ENCODE data around the gene DUOXA1. TPM values are rescaled to one million over a fixed set of nuclear protein-coding genes. Genes with fewer than 3 reads are reported as not detected.

Gene DUOXA1
- total RNA-seq, 3 donors from 2014 or later, result 0.08 to 0.58 (median 0.24) TPM

DNA sequence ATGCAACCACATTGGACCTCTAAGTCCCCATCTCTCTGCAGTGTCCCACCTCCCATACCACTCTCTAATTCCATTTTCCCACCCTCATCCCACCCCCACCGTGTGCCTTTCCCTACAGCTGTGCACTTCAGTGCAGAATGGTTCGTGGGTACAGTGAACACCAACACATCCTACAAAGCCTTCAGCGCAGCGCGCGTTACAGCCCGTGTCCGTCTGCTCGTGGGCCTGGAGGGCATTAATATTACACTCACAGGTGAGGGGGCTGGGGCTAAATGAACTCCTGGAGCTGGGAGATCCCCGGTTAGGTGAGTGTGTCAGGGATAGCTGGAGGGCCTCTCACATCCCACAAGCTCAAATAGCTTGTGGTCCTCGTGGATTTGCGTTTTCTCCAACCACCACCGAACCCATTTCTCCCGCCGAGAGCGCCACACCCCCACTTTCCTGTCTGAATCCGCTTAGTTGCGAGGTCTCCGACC, 13.6 kb downstream of the DUOXA1 start:
- no peaks in the 10 kb centered on the region for H3K36me3 Mint-ChIP-seq (ENCODE audit: insufficient read depth)
- DNase-seq (no peak), ATAC-seq (no peak)
- H3K4me1 Mint-ChIP-seq (ENCODE audit: low read depth), result peaks cover 47% of the 10 kb centered on the region
- peak overlapping the region; percentile 51 for H3K4me3 Mint-ChIP-seq
- H3K27me3 Mint-ChIP-seq (ENCODE audit: low read depth), result peaks cover 83% of the 10 kb centered on the region
- H3K9me3 Mint-ChIP-seq, result no peaks in the 10 kb centered on the region

DNA sequence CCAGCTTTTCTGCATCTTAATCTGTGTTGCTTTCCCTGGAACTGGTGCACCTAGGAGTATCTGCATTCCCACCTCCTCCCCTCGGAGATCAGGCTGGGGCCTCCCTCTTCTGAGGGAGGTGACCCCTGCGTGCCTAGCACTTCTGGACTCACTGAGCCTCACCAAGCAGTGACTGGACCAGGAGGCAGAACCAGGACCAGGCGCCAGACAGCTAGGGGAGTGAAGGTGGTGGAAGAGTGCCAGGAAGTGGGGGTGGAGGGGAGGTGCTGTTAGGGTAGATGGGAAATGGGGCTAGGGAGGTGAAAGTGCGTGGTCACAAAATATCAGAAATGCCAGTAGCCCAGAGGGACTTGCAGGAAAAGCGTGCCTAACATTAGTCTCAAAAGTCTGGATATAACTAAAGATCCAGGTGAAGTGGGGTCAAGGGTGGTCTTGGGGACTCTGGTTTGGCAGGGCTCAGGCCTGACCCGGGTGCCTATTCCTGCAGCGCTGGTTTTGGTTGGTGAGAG, 14.3 kb downstream of the DUOXA1 start:
- no peaks in the 10 kb centered on the region for H3K9me3 Mint-ChIP-seq
- peaks cover 47% of the 10 kb centered on the region for H3K4me1 Mint-ChIP-seq (ENCODE audit: low read depth)
- H3K4me3 Mint-ChIP-seq, result no peak overlapping the region
- no peak for ATAC-seq
- no peaks in the 10 kb centered on the region for H3K36me3 Mint-ChIP-seq (ENCODE audit: insufficient read depth)
- H3K27me3 Mint-ChIP-seq (ENCODE audit: low read depth), result peaks cover 82% of the 10 kb centered on the region
- no peak for DNase-seq

GRCh38 chr15:45114751-45115085, 15.0 kb downstream of the DUOXA1 start:
- peaks cover 85% of the 10 kb centered on the region for H3K27me3 Mint-ChIP-seq (ENCODE audit: low read depth)
- no peaks in the 10 kb centered on the region for H3K9me3 Mint-ChIP-seq
- no peak overlapping the region for H3K4me3 Mint-ChIP-seq
- H3K4me1 Mint-ChIP-seq (ENCODE audit: low read depth), result peaks cover 47% of the 10 kb centered on the region
- no peaks in the 10 kb centered on the region for H3K36me3 Mint-ChIP-seq (ENCODE audit: insufficient read depth)
- ATAC-seq (no peak), DNase-seq (no peak)

DNA sequence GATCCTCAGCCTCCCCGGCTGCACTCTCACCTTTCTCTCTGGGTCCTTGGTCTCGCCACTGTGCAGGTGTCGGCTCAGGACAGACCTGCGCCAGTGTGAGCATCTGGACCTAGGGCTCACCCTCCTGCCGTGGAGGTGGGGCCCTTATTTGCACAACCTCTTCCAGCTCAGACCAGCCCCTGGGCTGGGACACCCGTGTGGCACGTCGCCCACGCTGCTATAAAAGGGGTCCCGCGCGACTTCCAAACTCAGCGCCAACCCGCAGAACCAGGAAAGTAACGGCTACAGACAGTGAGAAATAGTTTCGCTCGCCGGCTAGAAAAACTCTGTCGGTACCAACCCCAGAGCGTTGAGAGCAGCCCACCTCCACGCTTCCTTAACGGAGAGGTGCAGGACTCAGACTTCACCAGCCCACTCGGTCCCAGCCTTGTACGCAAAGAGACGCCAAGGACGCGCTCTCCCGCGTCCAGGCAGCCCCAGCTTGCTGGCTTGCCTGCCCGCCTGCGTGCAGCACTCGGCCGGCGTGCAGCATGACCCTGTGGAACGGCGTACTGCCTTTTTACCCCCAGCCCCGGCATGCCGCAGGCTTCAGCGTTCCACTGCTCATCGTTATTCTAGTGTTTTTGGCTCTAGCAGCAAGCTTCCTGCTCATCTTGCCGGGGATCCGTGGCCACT, 15.5 kb downstream of the DUOXA1 start, which contains the start of the genes DUOX2 and DUOXA2:
DUOX2 (minus strand) TSS at position 97 of the 675 bp plus-strand sequence. CDS start 761 bp downstream, outside the sequence.
DUOXA2 (plus strand) TSS at position 251 of the 675 bp plus-strand sequence; CDS start at position 531, 280 bp downstream.
- Mint-ChIP-seq H3K36me3 (ENCODE audit: insufficient read depth) (no peaks in the 10 kb centered on the region), H3K4me3 (peak within 1 kb of the TSS; percentile 49), H3K9me3 (no peaks in the 10 kb centered on the region), H3K27me3 (ENCODE audit: low read depth) (peaks cover 84% of the 10 kb centered on the region), H3K4me1 (ENCODE audit: low read depth) (peaks cover 47% of the 10 kb centered on the region)
- ATAC-seq (no peak), DNase-seq (no peak)

DNA sequence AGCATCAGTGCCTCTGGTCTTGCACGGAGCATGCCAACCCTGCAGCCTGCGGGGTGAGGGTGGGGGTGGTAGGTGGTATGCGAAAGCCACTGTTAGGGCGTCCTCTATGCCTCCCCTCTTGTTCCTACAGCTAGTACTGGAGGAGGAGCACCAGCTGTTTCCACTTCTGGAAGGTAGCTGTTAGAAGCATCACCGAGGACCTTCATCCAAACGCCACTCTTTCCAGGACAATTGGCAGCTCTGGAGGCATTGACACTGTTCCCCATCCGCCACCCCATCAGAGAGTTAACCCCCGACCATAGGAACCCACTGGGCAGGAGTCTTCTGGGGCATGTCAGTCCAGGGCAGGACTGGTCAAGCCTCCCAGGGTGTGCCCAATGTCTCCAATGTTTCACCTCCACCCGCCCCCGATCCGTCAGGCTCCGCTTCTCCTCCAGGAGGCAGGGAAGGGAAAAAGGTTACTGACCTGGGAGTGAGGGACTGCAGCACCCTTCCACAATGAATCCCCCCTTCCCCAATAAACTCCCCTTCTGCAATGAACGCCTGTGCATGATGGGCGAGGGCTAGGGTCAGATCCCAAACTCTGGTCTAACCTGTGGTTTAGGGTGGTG, 16.2 kb downstream of the DUOXA1 start:
- Mint-ChIP-seq H3K4me1 (ENCODE audit: low read depth) (peaks cover 47% of the 10 kb centered on the region), H3K9me3 (no peaks in the 10 kb centered on the region), H3K27me3 (ENCODE audit: low read depth) (peaks cover 86% of the 10 kb centered on the region), H3K36me3 (ENCODE audit: insufficient read depth) (no peaks in the 10 kb centered on the region), H3K4me3 (no peak overlapping the region)
- ATAC-seq (no peak), DNase-seq (no peak)

- Mint-ChIP-seq H3K9me3 (no peaks in the 10 kb centered on the region), H3K27me3 (ENCODE audit: low read depth) (peaks cover 83% of the 10 kb centered on the region), H3K4me3 (peak overlapping the region; percentile 29), H3K4me1 (ENCODE audit: low read depth) (peaks cover 43% of the 10 kb centered on the region), H3K36me3 (ENCODE audit: insufficient read depth) (no peaks in the 10 kb centered on the region)
- DNase-seq (no peak), ATAC-seq (peak; percentile 23 to 25)
Measured at GRCh38 chr15:45112591-45113379, 16.9 kb downstream of the DUOXA1 start.

- peaks cover 39% of the 10 kb centered on the region for H3K4me1 Mint-ChIP-seq (ENCODE audit: low read depth)
- DNase-seq (no peak), ATAC-seq (no peak)
- peaks cover 78% of the 10 kb centered on the region for H3K27me3 Mint-ChIP-seq (ENCODE audit: low read depth)
- H3K36me3 Mint-ChIP-seq (ENCODE audit: insufficient read depth), result no peaks in the 10 kb centered on the region
- H3K9me3 Mint-ChIP-seq, result no peaks in the 10 kb centered on the region
- peak overlapping the region; percentile 29 for H3K4me3 Mint-ChIP-seq
Measured at GRCh38 chr15:45112143-45112590, 17.5 kb downstream of the DUOXA1 start.

GRCh38 chr15:45111390-45112142, 18.1 kb downstream of the DUOXA1 start:
- Mint-ChIP-seq H3K4me1 (ENCODE audit: low read depth) (peaks cover 38% of the 10 kb centered on the region), H3K27me3 (ENCODE audit: low read depth) (peaks cover 76% of the 10 kb centered on the region), H3K36me3 (ENCODE audit: insufficient read depth) (no peaks in the 10 kb centered on the region), H3K9me3 (no peaks in the 10 kb centered on the region), H3K4me3 (peak overlapping the region; percentile 29)
- ATAC-seq (no peak), DNase-seq (no peak)

GRCh38 chr15:45110256-45110820, 19.3 kb downstream of the DUOXA1 start:
- no peak overlapping the region for H3K4me3 Mint-ChIP-seq
- H3K36me3 Mint-ChIP-seq (ENCODE audit: insufficient read depth), result no peaks in the 10 kb centered on the region
- H3K9me3 Mint-ChIP-seq, result no peaks in the 10 kb centered on the region
- DNase-seq (no peak), ATAC-seq (no peak)
- peaks cover 30% of the 10 kb centered on the region for H3K4me1 Mint-ChIP-seq (ENCODE audit: low read depth)
- peaks cover 69% of the 10 kb centered on the region for H3K27me3 Mint-ChIP-seq (ENCODE audit: low read depth)

DNA sequence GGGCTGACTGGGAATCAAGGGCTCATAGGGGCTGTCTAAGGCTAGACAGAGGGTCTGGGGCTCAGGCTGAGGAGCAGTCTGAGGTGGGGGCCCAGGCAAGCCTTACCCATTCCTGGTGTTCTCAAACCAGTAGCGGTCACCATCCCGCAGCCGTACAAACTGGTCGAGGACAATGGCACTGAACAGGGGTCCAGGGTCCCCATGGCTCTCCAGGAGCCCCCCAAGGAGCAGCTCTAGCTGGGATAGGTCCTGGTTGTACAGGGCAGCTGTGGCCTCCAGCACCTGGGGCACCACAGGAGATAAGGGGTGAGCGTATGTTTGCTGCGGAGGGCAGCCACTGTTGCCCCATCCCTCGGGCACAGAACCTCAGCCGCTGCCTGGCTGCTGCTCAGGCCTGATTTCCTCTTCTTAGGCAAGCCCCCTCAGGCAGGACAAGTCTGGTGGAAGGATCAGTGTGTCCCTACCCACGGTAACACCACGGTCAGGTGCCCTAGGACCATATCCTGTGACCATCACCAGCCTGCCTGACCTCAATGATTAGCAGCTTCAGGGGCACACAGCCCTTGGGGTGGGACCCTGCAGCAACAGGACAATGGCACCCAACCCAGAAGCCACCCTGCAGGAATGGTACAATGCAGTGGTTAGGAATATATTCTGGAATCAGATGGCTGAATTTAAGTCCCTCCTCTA, 21.6 kb downstream of the DUOXA1 start:
- Mint-ChIP-seq H3K9me3 (no peaks in the 10 kb centered on the region), H3K27me3 (ENCODE audit: low read depth) (peaks cover 51% of the 10 kb centered on the region), H3K4me3 (no peak overlapping the region), H3K4me1 (ENCODE audit: low read depth) (peaks cover 15% of the 10 kb centered on the region), H3K36me3 (ENCODE audit: insufficient read depth) (no peaks in the 10 kb centered on the region)
- DNase-seq, result no peak
- ATAC-seq, result no peak

DNA sequence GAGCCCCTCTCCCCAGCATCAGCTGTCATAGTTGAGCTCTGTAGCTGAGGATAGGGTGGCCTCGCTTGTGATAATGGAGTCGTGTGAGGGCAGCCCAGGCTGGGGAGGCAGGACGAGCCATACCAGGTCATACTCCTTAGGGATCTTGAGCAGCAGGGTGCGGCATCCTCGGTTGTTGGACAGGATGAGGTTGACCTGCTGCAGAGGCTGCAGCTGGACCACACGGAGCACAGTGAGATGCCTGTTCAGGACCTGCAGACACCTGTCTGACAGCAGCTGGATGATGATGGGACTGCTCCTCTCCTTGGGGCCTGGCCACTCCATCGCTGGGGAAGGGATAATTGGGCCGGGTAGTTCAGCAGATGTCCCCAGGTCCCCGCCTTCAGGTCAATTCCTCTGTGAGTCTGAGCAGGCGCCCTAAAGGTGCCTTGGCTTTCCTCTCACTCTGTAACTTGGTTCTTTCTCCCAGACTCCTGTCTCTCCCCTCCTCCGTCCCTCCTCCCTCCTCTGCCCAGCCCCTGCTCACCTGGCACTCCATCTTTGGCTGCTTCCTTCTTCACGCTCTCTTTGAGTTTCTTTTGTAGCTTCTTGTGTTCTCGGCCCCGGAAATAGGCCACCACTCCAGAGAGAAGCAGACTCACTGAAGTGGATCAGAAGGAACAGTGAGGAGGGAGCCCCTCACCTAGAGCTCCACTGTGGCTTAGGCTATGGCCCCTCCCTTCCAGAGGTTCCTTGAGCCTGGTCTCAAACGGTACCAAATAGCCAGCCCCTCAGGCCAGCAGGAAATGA, 23.5 kb downstream of the DUOXA1 start:
- Mint-ChIP-seq H3K4me3 (no peak overlapping the region), H3K9me3 (no peaks in the 10 kb centered on the region), H3K36me3 (ENCODE audit: insufficient read depth) (no peaks in the 10 kb centered on the region), H3K27me3 (ENCODE audit: low read depth) (peaks cover 36% of the 10 kb centered on the region), H3K4me1 (ENCODE audit: low read depth) (no peaks in the 10 kb centered on the region)
- no peak for ATAC-seq
- no peak for DNase-seq

DNA sequence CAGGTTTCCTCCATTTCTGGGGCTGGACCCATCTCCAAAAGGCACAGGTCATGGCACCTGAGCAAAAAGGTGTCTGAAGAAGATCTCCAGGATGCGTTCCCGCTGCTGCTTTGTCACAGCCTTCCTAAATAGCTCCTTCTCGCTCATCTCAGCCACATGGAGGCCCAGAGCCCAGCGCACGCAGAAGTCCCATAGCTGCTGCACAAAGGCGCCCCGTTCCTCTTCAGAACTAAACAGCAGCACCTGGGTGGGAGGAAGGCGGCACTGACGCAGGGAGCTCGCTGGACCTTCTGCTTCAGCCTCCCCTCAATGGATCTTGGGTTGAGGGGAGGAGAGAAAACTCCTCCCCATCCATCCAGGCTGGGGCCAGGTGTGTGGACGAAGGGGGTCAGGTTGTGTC, 24.1 kb downstream of the DUOXA1 start:
- ATAC-seq (no peak), DNase-seq (no peak)
- peaks cover 37% of the 10 kb centered on the region for H3K27me3 Mint-ChIP-seq (ENCODE audit: low read depth)
- no peaks in the 10 kb centered on the region for H3K4me1 Mint-ChIP-seq (ENCODE audit: low read depth)
- no peak overlapping the region for H3K4me3 Mint-ChIP-seq
- no peaks in the 10 kb centered on the region for H3K9me3 Mint-ChIP-seq
- no peaks in the 10 kb centered on the region for H3K36me3 Mint-ChIP-seq (ENCODE audit: insufficient read depth)

Measured in activated T-cell treated with anti-CD3 and anti-CD28 coated beads, Interleukin-2, amount 50 U/mL, for 4 hours (primary cell).